Keratinocyte (primary cell): ENCODE results near the gene CDYL. TPM values are rescaled to one million over a fixed set of nuclear protein-coding genes. Genes with fewer than 3 reads are reported as not detected.

ENCODE experiments used
- DNase-seq: peaks from one replicate; pipeline ENCODE4 v3.0.0-alpha.2; 2011; ENCODE audit warnings: low read depth, missing footprints, low spot score
- FAIRE-seq: peaks from 2 replicates; lab custom pipeline; 2011; peaks lifted over from hg19 to GRCh38; lab: Jason Lieb, UNC
- H2AFZ ChIP-seq: 2 replicates; pipeline ENCODE4 v1.6.0; 2012; ENCODE audit warnings: low read length, control low read depth, inconsistent platforms; ENCODE audit not compliant: control insufficient read depth
- H3K27ac ChIP-seq: 2 replicates; pipeline ENCODE4 v1.5.1; 2011; ENCODE audit warnings: low read length; ENCODE audit not compliant: control insufficient read depth, insufficient read depth
- H3K27me3 ChIP-seq: 3 replicates; pipeline ENCODE4 v1.6.0; 2011; ENCODE audit warnings: low read length; ENCODE audit not compliant: control insufficient read depth, insufficient read depth; ENCODE audit errors: extremely low read depth
- H3K36me3 ChIP-seq, 2 experiments: 2 replicates in 1 of 2; 3 replicates in 1 of 2; pipeline ENCODE4 v1.5.1; 2011; ENCODE audit warnings: low read length in 2 of 2, mild to moderate bottlenecking in 1 of 2; ENCODE audit not compliant: control insufficient read depth in 2 of 2, insufficient read depth in 2 of 2; ENCODE audit errors: extremely low read depth in 1 of 2
- H3K4me1 ChIP-seq: 3 replicates; pipeline ENCODE4 v1.5.1; 2011; ENCODE audit warnings: low read length; ENCODE audit not compliant: control insufficient read depth, insufficient read depth; ENCODE audit errors: extremely low read depth
- H3K4me2 ChIP-seq: 3 replicates; pipeline ENCODE4 v1.6.0; 2011; ENCODE audit warnings: low read depth, low read length; ENCODE audit not compliant: control insufficient read depth, insufficient read depth; ENCODE audit errors: extremely low read depth
- H3K4me3 ChIP-seq, 3 experiments: fragments of 200-600 bp in 1 of 3; sonication (generic) in 1 of 3; 2 replicates in 2 of 3; 3 replicates in 1 of 3; pipeline ENCODE4 v1.5.1; 2011 to 2016; ENCODE audit warnings: low read length in 3 of 3, mild to moderate bottlenecking in 3 of 3, control low read depth in 2 of 3, inconsistent platforms in 1 of 3, low read depth in 1 of 3, mixed read lengths in 1 of 3, mixed run types in 1 of 3, moderate library complexity in 1 of 3; ENCODE audit not compliant: control insufficient read depth in 2 of 3, insufficient read depth in 2 of 3; ENCODE audit errors: extremely low read depth in 1 of 3
- H3K79me2 ChIP-seq: 2 replicates; pipeline ENCODE4 v1.6.0; 2012; ENCODE audit warnings: low read length; ENCODE audit not compliant: control insufficient read depth, insufficient read depth
- H3K9ac ChIP-seq: 3 replicates; pipeline ENCODE4 v1.6.0; 2011; ENCODE audit warnings: low read length; ENCODE audit not compliant: control insufficient read depth, insufficient read depth; ENCODE audit errors: extremely low read depth
- H3K9me1 ChIP-seq: 3 replicates; pipeline ENCODE4 v1.6.0; 2011; ENCODE audit warnings: low read length; ENCODE audit not compliant: control insufficient read depth, insufficient read depth; ENCODE audit errors: extremely low read depth
- H3K9me3 ChIP-seq: 2 replicates; pipeline ENCODE4 v1.5.1; 2012; ENCODE audit warnings: low read depth, low read length; ENCODE audit not compliant: control insufficient read depth
- H4K20me1 ChIP-seq: 3 replicates; pipeline ENCODE4 v1.6.0; 2011; ENCODE audit warnings: low read length; ENCODE audit not compliant: control insufficient read depth, insufficient read depth; ENCODE audit errors: extremely low read depth
- EZH2 ChIP-seq: IDR thresholded peaks from one replicate; pipeline ENCODE4 v1.6.1; 2012; ENCODE audit warnings: inconsistent platforms, mild to moderate bottlenecking, low read length, moderate library complexity
- dilution Hi-C: fragments of 300-500 bp; cut with MboI; formaldehyde crosslinking; loops from one replicate; pipeline ENCODE4 v1.7.0; 2020; ENCODE audit warnings: low sequenced_read_pairs; ENCODE audit not compliant: extremely low pct_ligation_motif_present
- polyA plus RNA-seq, 5 experiments: library from polyadenylated mRNA; depleted of rRNA in 3 of 5; stranded (reverse) in 3 of 5; stranded (forward) in 1 of 5; unstranded in 1 of 5; fragments of >200 nt; gene quantifications; 1 replicate in 1 of 5; 2 replicates in 3 of 5; 3 replicates in 1 of 5; pipeline versions ENCODE4 v1.2.1 to v1.2.3, GENCODE V29; 2011 to 2012; ENCODE audit warnings: missing spikeins in 2 of 5, low read depth in 1 of 5, low replicate concordance in 1 of 5
- TF ChIP-seq, protein P1 (sequence below), 3 experiments: IDR thresholded peaks in 1 of 3; conservative IDR thresholded peaks in 1 of 3; optimal IDR thresholded peaks in 1 of 3; 2 replicates in 2 of 3; 3 replicates in 1 of 3; pipeline versions ENCODE3 to v1.5.1; 2011; ENCODE audit warnings: low read length in 3 of 3, mild to moderate bottlenecking in 3 of 3, moderate library complexity in 2 of 3, control low read depth in 1 of 3, inconsistent platforms in 1 of 3; ENCODE audit not compliant: insufficient read depth in 2 of 3; ENCODE audit errors: extremely low read depth in 1 of 3

Gene CDYL
- polyA plus RNA-seq, 1 donor (not counting 4 experiments of a cell fraction or from before 2014, with no cell fraction given) = 48.0 TPM

- FAIRE-seq = no peak
- Histone ChIP-seq H4K20me1 (peaks cover 2% of the 10 kb centered on the region), H2AFZ (no peak overlapping the region), H3K9ac (no peak overlapping the region), H3K9me1 (peaks cover under 1% of the 10 kb centered on the region), H3K4me2 (no peak overlapping the region), H3K36me3 (peaks cover 6 to 23% of the 10 kb centered on the region in 2 experiments), H3K27me3 (no peaks in the 10 kb centered on the region), H3K79me2 (peaks cover 70% of the 10 kb centered on the region), H3K9me3 (no peaks in the 10 kb centered on the region), H3K4me3 (no peak overlapping the region), H3K27ac (no peak overlapping the region), H3K4me1 (peaks cover 13% of the 10 kb centered on the region)
- TF ChIP-seq EZH2 = no peak
- TF ChIP-seq, protein P1, sequence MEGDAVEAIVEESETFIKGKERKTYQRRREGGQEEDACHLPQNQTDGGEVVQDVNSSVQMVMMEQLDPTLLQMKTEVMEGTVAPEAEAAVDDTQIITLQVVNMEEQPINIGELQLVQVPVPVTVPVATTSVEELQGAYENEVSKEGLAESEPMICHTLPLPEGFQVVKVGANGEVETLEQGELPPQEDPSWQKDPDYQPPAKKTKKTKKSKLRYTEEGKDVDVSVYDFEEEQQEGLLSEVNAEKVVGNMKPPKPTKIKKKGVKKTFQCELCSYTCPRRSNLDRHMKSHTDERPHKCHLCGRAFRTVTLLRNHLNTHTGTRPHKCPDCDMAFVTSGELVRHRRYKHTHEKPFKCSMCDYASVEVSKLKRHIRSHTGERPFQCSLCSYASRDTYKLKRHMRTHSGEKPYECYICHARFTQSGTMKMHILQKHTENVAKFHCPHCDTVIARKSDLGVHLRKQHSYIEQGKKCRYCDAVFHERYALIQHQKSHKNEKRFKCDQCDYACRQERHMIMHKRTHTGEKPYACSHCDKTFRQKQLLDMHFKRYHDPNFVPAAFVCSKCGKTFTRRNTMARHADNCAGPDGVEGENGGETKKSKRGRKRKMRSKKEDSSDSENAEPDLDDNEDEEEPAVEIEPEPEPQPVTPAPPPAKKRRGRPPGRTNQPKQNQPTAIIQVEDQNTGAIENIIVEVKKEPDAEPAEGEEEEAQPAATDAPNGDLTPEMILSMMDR (optimal IDR thresholded peaks at IDR 0.05 in 1 of 3, IDR thresholded peaks at IDR 0.05 in 1 of 3, conservative IDR thresholded peaks at IDR 0.05 in 1 of 3; ENCODE audit: extremely low read depth in 1 of 3, insufficient read depth in 2 of 3, low read length in 3 of 3) = no peak
- no peak for DNase-seq
- dilution Hi-C loops = no loop called here
These were observed 133.0 kb downstream of the CDYL start for GRCh38 chr6:4909063-4909706.

DNA sequence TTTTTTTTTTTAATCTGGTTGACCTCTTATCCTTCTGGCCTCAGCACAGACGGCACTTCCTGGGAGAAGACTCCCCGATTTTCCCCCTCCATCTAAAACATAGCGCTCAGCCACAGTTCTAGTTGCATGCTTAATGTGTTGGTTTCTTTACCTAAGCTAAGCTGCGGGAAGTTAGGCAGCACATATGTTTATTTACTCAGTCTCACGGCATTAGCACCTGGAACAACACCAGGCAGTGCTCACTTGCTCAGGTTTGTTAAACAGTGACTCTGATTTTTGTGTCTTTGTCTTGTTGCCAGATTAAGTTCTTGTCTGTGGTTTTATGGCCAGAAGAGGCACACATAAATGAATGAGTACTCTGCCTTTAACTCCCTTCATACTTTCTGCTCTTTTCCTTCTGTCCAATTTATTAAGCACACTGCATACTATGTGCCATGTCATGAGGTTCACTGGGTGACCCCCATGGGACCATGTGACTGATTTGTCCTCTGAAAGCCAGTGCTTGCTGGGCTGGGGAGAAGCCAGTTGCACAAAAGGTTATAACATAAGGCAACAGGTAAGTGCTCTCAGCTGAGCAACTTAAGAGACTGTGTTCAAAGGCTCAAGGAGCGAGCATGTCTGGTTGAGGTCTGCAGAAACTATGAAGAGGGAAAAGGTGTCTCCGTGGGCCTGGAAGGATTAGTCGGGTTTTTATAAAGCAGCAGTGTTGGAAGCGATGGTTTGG lies 134.0 kb downstream of the CDYL start:
- Histone ChIP-seq H3K36me3 (peaks cover 6 to 18% of the 10 kb centered on the region in 2 experiments), H3K9me3 (no peaks in the 10 kb centered on the region), H4K20me1 (peaks cover 7% of the 10 kb centered on the region), H2AFZ (no peak overlapping the region), H3K4me2 (no peak overlapping the region), H3K27me3 (no peaks in the 10 kb centered on the region), H3K4me1 (peaks cover 20% of the 10 kb centered on the region), H3K27ac (no peak overlapping the region), H3K9me1 (peaks cover 6% of the 10 kb centered on the region), H3K4me3 (no peak overlapping the region), H3K79me2 (peaks cover 65% of the 10 kb centered on the region), H3K9ac (no peak overlapping the region)
- dilution Hi-C loops = no loop called here
- DNase-seq (no peak), FAIRE-seq (no peak)
- no peak for TF ChIP-seq EZH2
- TF ChIP-seq, protein P1 (optimal IDR thresholded peaks at IDR 0.05 in 1 of 3, IDR thresholded peaks at IDR 0.05 in 1 of 3, conservative IDR thresholded peaks at IDR 0.05 in 1 of 3; ENCODE audit: extremely low read depth in 1 of 3, insufficient read depth in 2 of 3, low read length in 3 of 3) = no peak
